H9 (cell line): ENCODE data around the gene EID1. TPM values are rescaled to one million over a fixed set of nuclear protein-coding genes. Genes with fewer than 3 reads are reported as not detected.
"Not testable (repeated sequence)": the region's sequence is repeated elsewhere in the genome, so short reads cannot be mapped to it uniquely, and the experiment has no call there.

Source experiments
- DNase-seq: peaks from one replicate; pipeline ENCODE4 v3.0.0-alpha.2; 2017
- H2AFZ ChIP-seq: one replicate; pipeline ENCODE4 v1.6.1; 2013; ENCODE audit warnings: mild to moderate bottlenecking, low read length, control low read depth, moderate library complexity
- H2AK5ac ChIP-seq: 2 replicates; pipeline ENCODE4 v1.6.1; 2013; ENCODE audit warnings: low read length, control low read depth, mixed read lengths; ENCODE audit not compliant: insufficient read length
- H2BK120ac ChIP-seq: one replicate; pipeline ENCODE4 v1.6.1; 2013; ENCODE audit warnings: low read depth, mild to moderate bottlenecking, low read length, control low read depth, inconsistent platforms; ENCODE audit not compliant: poor library complexity, severe bottlenecking
- H2BK12ac ChIP-seq: 2 replicates; pipeline ENCODE4 v1.6.1; 2013; ENCODE audit warnings: low read length, control low read depth, mixed read lengths, low read depth; ENCODE audit not compliant: insufficient read length
- H2BK15ac ChIP-seq: 2 replicates; pipeline ENCODE4 v1.6.1; 2013; ENCODE audit warnings: low read depth, low read length, control low read depth
- H2BK20ac ChIP-seq: one replicate; pipeline ENCODE4 v1.6.1; 2013; ENCODE audit warnings: low read depth, mild to moderate bottlenecking, low read length, control low read depth, inconsistent platforms; ENCODE audit not compliant: poor library complexity, severe bottlenecking
- H2BK5ac ChIP-seq: 2 replicates; pipeline ENCODE4 v1.6.1; 2013; ENCODE audit warnings: low read length, control low read depth, mixed read lengths; ENCODE audit not compliant: insufficient read length
- H3K14ac ChIP-seq: 2 replicates; pipeline ENCODE4 v1.6.1; 2013; ENCODE audit warnings: low read length, control low read depth; ENCODE audit not compliant: insufficient read depth
- H3K18ac ChIP-seq: 2 replicates; pipeline ENCODE4 v1.6.1; 2013; ENCODE audit warnings: low read depth, mild to moderate bottlenecking, mixed read lengths, low read length, control low read depth; ENCODE audit not compliant: insufficient read length
- H3K23ac ChIP-seq: 2 replicates; pipeline ENCODE4 v1.6.1; 2013; ENCODE audit warnings: low read length, control low read depth, mixed read lengths, low read depth; ENCODE audit not compliant: insufficient read length
- H3K23me2 ChIP-seq: 2 replicates; pipeline ENCODE4 v1.6.1; 2013; ENCODE audit warnings: low read depth, mild to moderate bottlenecking, mixed read lengths, low read length, control low read depth; ENCODE audit not compliant: insufficient read length, poor library complexity, severe bottlenecking
- H3K27ac ChIP-seq: 2 replicates; pipeline ENCODE4 v1.5.1; 2013; ENCODE audit warnings: low read length, control low read depth, mixed read lengths, low read depth; ENCODE audit not compliant: insufficient read length
- H3K27me3 ChIP-seq: 2 replicates; pipeline ENCODE4 v1.6.1; 2013; ENCODE audit warnings: low read length, control low read depth, inconsistent platforms; ENCODE audit not compliant: insufficient read depth
- H3K4ac ChIP-seq: 2 replicates; pipeline ENCODE4 v1.6.1; 2013; ENCODE audit warnings: low read depth, mild to moderate bottlenecking, control low read depth, inconsistent platforms, low read length, moderate library complexity
- H3K4me1 ChIP-seq: 2 replicates; pipeline ENCODE4 v1.6.1; 2013; ENCODE audit warnings: low read length, control low read depth, inconsistent platforms; ENCODE audit not compliant: insufficient read depth
- H3K4me2 ChIP-seq: 2 replicates; pipeline ENCODE4 v1.6.1; 2013; ENCODE audit warnings: low read length, control low read depth, mixed read lengths; ENCODE audit not compliant: insufficient read length, insufficient read depth
- H3K56ac ChIP-seq: 2 replicates; pipeline ENCODE4 v1.6.1; 2013; ENCODE audit warnings: low read depth, mild to moderate bottlenecking, mixed read lengths, low read length, control low read depth; ENCODE audit not compliant: insufficient read length
- H3K79me1 ChIP-seq: 2 replicates; pipeline ENCODE4 v1.6.1; 2013; ENCODE audit warnings: low read depth, mild to moderate bottlenecking, moderate library complexity, low read length, control low read depth, inconsistent platforms; ENCODE audit not compliant: insufficient read depth, poor library complexity, severe bottlenecking
- H3K79me2 ChIP-seq: 2 replicates; pipeline ENCODE4 v1.6.1; 2013; ENCODE audit warnings: low read length, control low read depth, inconsistent platforms; ENCODE audit not compliant: insufficient read depth
- H3K9ac ChIP-seq: 2 replicates; pipeline ENCODE4 v1.6.1; 2013; ENCODE audit warnings: low read length, control low read depth, mixed read lengths; ENCODE audit not compliant: insufficient read length; ENCODE audit errors: extremely low read depth
- H3K9me3 ChIP-seq: one replicate; pipeline ENCODE4 v1.6.1; 2013; ENCODE audit warnings: low read depth, low read length, inconsistent platforms; ENCODE audit not compliant: control insufficient read depth
- H3T11ph ChIP-seq: one replicate; pipeline ENCODE4 v1.6.1; 2013; ENCODE audit warnings: mild to moderate bottlenecking, low read length, control low read depth, inconsistent platforms
- H4K20me1 ChIP-seq: one replicate; pipeline ENCODE4 v1.6.1; 2013; ENCODE audit not compliant: control insufficient read depth, insufficient read length, insufficient read depth
- H4K5ac ChIP-seq: 2 replicates; pipeline ENCODE4 v1.6.1; 2013; ENCODE audit warnings: low read depth, mild to moderate bottlenecking, mixed read lengths, low read length, control low read depth; ENCODE audit not compliant: insufficient read length
- H4K8ac ChIP-seq: replicated peaks from 2 replicates; pipeline ENCODE4 v1.6.1; 2013; ENCODE audit warnings: low read length, control low read depth, mixed read lengths, low read depth; ENCODE audit not compliant: insufficient read length
- H4K91ac ChIP-seq: 2 replicates; pipeline ENCODE4 v1.6.1; 2013; ENCODE audit warnings: low read depth, mild to moderate bottlenecking, moderate library complexity, mixed read lengths, low read length, control low read depth; ENCODE audit not compliant: insufficient read length
- H3K27ac Mint-ChIP-seq, 3 experiments: 2 replicates in 2 of 3; 3 replicates in 1 of 3; pipeline ENCODE4 v1.8.0; 2020 to 2021; ENCODE audit warnings: mixed read lengths in 3 of 3, mild to moderate bottlenecking in 1 of 3, moderate library complexity in 1 of 3
- H3K27me3 Mint-ChIP-seq: 2 replicates; pipeline ENCODE4 v1.8.0; 2021; ENCODE audit warnings: low read depth, mild to moderate bottlenecking, moderate library complexity, mixed read lengths
- H3K36me3 Mint-ChIP-seq, 3 experiments: 2 replicates in 2 of 3; 3 replicates in 1 of 3; pipeline ENCODE4 v1.8.0; 2020 to 2021; ENCODE audit warnings: low read depth in 3 of 3, mixed read lengths in 3 of 3; ENCODE audit not compliant: insufficient read depth in 1 of 3
- H3K4me1 Mint-ChIP-seq, 2 experiments: 2 replicates each; pipeline ENCODE4 v1.8.0; 2020; ENCODE audit warnings: mixed read lengths in 2 of 2
- H3K4me3 Mint-ChIP-seq, 2 experiments: 2 replicates in 1 of 2; 3 replicates in 1 of 2; pipeline ENCODE4 v1.8.0; 2020 to 2021; ENCODE audit warnings: mild to moderate bottlenecking in 2 of 2, mixed read lengths in 2 of 2, moderate library complexity in 1 of 2
- H3K9me3 Mint-ChIP-seq, 2 experiments: 2 replicates in 1 of 2; 3 replicates in 1 of 2; pipeline ENCODE4 v1.8.0; 2020; ENCODE audit warnings: mild to moderate bottlenecking in 2 of 2, mixed read lengths in 2 of 2, moderate library complexity in 1 of 2
- WGBS: extraction: QIAGEN DNeasy Blood & Tissue Kit; methylation state at CpG from one replicate; pipeline ENCODE4 v1.1.7; 2013; ENCODE audit warnings: missing lambda C conversion rate, low lambda C conversion rate, mixed read lengths; ENCODE audit not compliant: insufficient read length; ENCODE audit errors: extremely low coverage; 5-methylcytosine and 5-hydroxymethylcytosine counted together
- total RNA-seq: library from RNA; stranded (reverse); gene quantifications from 2 replicates; pipeline ENCODE4 v1.2.1, GENCODE V29; 2021

Gene EID1
- total RNA-seq, 1 experiment from 2014 or later: 113 TPM

DNA sequence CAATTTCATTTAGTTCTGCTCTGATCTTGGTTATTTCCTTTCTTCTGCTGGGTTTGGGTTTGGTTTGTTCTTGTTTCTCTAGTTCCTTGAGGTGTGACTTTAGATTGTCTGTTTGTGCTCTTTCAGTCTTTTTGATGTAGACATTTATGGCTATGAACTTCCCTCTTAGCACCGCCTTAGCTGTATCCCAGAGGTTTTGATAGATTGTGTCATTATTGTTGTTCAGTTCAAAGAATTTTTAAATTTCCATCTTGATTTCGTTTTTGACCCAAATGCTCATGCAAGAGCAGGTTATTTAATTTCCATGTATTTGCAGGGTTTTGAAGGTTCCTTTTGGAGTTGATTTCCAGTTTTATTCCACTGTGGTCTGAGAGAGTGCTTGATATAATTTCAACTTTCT, 32.6 kb downstream of the EID1 start:
- H2BK12ac ChIP-seq, H3T11ph ChIP-seq, H3K36me3 Mint-ChIP-seq, H2AK5ac ChIP-seq, H3K9me3 ChIP-seq, H3K4ac ChIP-seq, H3K9ac ChIP-seq, H4K91ac ChIP-seq, DNase-seq, H2BK15ac ChIP-seq, H3K18ac ChIP-seq, H2AFZ ChIP-seq, H3K4me1 ChIP-seq, H4K8ac ChIP-seq, H3K23me2 ChIP-seq, H3K56ac ChIP-seq, H3K9me3 Mint-ChIP-seq, H3K4me2 ChIP-seq, H2BK120ac ChIP-seq, H4K5ac ChIP-seq, H3K79me1 ChIP-seq, H2BK20ac ChIP-seq, H3K27me3 Mint-ChIP-seq, H3K4me3 Mint-ChIP-seq, H3K23ac ChIP-seq, H3K27me3 ChIP-seq, H3K27ac Mint-ChIP-seq, H2BK5ac ChIP-seq, H4K20me1 ChIP-seq, H3K79me2 ChIP-seq, H3K14ac ChIP-seq, H3K27ac ChIP-seq: not testable (repeated sequence)
- peaks cover 0 to 16% of the 10 kb centered on the region in 2 experiments; a peak in 2 of 4 replicates for H3K4me1 Mint-ChIP-seq
- no CpG with 5 or more reads among the region's 2 CpGs for WGBS
